HG02763 (cell line): ENCODE measurements around the gene RPS2.
"Not testable (repeated sequence)": the region's sequence is repeated elsewhere in the genome, so short reads cannot be mapped to it uniquely, and the experiment has no call there.

Experiments used
- ATAC-seq: cut with Tn5 transposase; IDR thresholded peaks from one replicate; pipeline ENCODE4 v1.9.1; 2021; ENCODE audit warnings: mild to moderate bottlenecking, moderate library complexity; ENCODE audit not compliant: unreplicated experiment

The RPS2 gene

DNA sequence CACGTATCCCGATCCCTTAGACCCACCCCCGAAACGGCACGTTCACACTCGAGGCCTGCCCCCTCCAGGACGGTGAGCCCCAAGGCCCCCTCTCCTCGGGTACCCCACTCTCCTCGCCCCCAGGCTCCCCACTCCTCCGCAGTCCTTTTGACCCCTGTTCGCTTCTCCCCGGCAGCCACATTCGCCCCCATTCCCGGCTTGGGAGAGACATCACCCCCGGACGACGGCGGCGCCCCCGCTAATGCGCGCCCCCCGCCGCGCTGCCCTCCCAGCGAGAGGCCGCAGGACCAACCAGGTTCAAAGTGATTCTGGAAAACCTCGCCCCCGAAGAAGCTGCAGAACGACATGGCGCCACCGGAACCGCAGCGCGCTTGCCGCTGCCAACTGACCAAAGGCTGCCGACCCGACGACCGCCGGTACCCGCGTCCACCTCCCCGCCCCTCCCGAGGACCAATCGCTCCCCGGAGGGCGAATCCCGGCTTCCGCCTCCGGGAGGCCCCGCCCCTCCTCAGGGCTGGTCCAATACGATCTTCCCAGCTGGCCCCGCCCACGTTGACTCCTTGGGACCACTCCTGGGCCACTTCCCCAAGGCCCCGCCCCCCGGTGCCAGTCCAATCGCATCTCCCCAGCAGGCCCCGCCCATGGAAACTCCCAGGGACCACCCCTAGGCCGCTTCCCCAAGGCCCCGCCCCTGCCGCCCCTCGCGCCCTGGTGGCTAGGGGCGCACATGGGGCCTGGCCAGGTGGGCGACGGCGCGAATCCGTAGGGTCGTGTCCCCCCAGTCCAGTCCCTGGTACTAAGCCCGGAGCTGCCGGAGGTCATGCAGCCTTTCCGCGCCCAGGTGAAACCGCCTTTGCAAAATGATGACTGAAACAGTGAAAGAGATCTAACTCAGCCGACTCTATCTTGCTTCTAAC lies 21.6 kb downstream of the RPS2 start, which contains the start of gene MSRB1:
TSS of gene MSRB1 (minus strand) at position 390 of the 917 bp plus-strand sequence. CDS start at position 347, 43 bp downstream.
- ATAC-seq, result peak; percentile 94

DNA sequence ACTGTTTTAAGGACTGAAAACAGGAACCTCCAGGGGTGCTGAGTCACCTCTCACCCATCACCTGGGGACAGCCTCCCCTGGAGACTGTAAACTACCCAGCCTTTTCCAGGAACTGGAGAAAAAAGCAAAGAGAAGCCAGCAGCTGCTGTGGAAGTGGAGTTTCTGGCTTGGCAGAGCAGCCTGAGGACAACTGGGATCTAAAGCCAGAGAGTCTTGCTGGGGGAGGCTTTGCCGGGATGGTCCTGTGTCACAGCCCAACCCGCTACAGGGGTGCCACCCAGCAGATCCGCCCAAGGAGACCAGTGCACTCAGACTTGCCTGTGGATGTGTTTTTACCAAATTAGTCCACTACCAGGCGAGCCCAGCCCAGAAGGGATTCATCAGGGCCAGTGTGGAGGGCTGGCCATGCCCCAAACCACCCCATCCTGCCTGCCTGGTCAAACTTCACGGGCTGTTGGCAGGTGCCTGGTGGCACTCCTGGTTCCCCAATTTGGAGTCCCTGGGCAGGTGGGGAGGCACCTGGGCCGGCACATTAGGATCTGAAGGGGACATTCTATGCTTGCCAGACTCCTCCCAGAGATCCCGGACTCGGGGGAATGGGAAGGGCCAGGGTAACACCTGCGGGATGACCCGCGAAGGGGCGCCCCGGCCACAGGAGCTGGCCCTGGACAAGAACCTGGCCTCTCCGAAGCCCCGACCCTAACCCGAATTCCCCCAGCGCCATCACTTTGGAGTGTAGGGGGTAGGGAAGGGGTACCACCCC lies 22.4 kb downstream of the RPS2 start:
- ATAC-seq, result no peak

GRCh38 chr16:1941162-1942046 lies 23.2 kb downstream of the RPS2 start:
- ATAC-seq, result no peak

DNA sequence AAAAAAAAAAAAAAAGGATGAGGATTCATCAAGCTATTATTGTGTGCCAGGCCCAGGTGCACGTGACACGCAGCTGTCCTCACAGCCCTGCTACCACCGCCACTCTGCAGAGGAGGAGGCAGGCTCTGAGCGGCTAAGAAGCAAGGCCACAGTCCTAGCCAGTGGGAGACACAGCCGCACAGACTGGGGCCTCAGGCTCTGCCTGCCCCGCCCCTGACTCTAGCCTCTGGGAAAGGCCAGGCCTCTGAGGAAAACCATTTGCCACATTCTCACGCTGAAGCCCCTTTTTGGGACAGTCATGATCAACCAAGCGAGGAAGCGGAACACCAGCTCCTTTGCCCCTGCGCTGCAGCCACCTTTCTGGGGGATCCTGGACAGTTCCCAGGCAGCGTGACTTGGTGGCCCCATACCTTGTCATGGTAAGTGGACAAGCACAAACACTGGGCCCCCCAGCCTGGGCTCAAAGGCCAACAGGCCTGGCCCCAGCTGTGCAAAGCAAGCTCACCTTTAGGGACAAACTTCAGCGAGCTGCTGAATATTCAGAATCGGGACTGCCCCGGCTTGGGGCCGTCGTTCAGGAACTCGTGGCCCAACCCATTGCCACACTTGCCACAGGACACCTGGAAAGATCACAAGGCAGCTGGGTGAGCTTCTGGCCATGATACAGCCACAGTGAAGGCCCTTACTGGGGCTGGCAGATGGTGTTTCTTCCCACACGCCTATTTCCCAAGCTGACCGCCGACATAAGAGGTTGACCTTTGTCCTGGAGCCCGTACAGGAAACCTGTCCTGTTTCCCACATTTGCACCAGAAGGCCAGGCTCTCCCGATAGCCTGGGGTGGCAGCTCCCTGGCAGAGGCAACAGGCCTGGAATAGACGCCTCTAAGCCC lies 24.1 kb downstream of the RPS2 start:
- no peak for ATAC-seq

DNA sequence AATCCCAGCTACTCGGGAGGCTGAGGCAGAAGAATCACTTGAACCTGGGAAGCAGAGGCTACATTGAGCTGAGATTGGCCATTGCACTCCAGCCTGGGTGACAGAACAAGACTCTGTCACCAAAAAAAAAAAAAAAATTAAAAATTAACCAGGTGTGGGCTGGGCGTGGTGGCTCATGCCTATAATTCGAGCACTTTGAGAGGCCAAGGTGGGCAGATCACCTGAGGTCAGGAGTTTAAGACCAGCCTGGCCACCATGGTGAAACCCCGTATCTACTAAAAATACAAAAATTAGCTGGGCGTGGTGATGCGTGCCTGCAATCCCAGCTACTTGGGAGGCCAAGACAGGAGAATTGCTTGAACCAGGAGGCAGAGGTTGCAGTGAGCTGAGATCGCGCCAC lies 24.8 kb downstream of the RPS2 start:
- not testable (repeated sequence) for ATAC-seq

DNA sequence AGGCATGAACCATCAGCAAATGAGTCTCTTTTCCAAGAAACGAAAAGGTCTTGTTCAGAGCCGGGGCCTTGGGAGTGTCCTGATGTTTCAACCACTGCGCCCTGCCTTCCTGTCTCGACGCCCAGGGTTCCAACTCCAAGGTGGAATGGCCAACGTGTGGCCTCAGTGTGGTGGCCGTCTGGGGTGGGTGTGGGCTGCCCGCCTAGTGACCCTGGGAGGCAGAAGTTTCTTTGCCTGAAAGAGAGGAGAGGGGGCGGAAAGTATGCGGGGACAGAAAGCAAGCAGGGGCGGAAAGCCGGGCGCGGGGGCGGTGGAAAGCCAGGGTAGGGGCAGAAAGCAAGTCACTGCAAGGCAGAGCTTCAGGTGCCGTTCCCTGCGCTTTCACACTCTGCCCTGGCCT lies 25.7 kb downstream of the RPS2 start:
- no peak for ATAC-seq

GRCh38 chr16:1938316-1938715 lies 26.3 kb downstream of the RPS2 start:
- ATAC-seq, result no peak

DNA sequence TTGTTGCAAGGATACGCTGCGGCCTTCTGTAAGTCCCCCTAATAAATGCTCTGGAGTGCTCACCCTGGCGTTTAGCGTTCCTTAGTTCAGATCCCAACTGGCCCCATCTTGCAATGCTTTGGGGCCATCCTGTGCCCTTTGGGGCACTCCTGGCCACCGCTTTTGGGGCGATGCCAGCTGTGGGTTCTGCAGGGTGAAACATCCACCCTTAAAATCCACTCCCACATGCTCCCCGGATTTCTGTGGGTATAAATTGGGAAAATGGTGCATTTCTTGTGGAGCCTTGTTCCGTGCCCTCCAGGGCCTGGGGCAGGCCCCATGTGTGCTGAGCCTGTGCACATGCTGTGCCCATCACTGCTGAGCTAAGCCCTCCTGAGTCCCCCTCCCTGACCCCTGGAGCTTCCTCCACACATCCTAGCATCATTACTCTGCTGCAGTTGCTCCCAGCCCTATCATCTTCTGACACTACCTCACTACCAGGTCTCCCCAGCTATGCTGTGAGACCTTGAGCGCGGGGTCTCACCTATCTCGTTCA lies 27.6 kb downstream of the RPS2 start:
- no peak for ATAC-seq

DNA sequence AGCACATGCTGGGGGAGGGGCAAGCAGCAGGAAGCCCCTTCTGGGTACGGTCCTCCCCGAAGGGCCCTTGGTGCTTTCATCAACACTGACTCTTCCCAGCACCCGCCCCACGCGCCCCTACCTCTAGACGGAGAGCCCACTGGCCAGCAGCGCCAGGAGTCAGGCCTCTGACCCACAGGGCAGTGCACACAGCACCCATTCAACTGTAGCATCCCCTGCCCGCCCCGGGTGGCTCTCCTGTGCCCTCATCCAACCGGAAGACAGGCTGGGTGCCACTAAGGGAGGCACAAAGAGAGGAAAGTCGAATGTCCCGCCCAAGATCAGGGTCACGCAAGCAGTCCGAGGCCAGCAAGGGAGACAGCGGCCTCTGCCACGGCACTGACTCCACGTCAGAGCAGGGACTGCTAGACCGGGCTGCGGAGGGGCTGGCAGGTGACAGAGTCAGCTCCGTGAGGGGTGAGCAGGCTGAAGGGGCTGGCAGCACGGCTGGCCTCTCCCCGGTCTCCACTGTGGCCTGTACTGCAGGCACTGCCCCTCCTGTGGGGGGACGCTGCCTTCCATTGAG lies 31.4 kb downstream of the RPS2 start:
- no peak for ATAC-seq

DNA sequence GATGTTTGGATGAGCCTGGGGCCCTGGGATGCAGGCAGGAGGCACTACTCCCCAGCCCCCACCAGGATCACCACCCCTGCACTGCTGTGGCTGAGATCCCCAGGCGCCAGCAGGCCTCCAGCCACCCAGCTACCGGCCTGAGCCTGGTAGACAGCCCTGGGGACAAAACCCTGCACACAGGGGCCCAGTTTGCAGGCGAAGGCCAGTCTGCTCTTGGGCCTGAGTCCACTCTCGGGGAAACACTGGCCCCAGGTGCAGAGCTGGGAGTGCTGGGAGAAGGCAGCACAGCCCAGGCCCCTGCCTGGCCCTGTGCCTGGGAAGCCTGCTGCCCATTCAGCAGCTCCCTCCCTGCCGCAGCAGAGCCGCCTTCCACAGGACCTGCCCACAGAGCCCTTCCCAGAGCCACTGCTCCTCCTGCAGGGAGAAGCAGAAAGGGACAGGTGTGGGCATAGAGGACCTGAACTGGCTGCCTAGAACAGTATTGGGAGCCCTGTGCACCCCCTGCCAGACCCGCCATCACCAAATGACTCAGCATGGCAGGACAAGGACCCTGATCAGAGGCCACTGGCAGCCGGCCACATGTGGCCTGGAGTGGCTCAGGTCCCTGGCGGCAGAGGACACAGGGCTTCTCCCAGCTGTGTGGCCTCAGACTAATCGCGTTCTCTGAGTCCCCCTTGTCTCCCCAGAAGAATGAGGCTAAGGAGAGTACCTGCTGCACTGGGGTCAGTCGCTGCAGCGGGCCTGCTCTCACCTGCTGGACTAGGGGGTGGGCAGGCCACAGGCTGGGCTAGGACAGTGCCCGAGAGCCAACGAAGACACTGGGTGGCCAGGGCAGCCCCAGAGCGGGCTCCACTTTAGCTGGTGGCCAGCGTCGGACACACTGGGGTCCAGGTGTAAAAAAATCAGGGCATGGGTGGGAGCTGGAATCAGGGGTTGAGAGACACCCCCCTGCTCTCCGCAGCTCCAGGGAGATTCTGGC lies 32.3 kb downstream of the RPS2 start:
- no peak for ATAC-seq

GRCh38 chr16:1930338-1930720 lies 34.3 kb downstream of the RPS2 start:
- ATAC-seq, result no peak

DNA sequence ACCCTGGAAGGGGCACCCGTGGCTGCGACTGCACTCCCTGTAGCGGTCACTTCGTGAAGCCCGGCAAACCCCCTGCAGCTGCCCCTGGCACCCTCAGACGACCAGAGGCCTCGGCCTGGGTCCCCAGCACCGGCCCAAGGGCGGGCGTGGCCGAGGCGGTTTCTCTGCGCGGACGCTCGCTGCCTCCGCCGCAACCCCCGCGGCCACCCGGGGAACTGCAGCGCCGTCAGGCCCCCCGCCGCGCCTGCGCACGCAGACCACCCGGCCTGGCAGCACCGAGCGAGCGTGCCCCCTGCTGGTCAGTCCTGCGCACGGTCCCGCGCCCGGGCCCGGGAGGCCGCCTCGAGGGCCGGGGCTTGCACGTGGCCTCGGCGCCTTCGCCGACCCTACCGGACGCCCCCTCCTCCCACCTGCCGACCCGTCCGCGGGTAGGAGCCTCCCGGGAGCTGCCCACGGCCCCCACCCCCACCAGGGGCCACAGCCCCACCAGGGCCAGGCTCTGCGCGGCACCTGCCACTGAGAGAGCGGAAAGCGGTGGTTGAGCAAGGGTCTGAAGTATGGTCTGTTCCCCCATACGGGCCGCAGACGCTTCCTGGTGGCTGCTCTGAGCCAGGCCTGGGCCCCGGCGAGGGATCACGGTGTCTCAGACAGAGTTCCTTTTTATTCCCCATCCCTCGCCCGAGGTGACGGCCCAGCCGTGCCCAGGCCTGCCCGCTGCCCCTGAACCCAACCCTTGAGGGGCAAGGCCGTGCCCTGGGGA lies 34.9 kb downstream of the RPS2 start:
- peak; percentile 90 for ATAC-seq

GRCh38 chr16:1929105-1929504 lies 35.5 kb downstream of the RPS2 start:
- no peak for ATAC-seq

DNA sequence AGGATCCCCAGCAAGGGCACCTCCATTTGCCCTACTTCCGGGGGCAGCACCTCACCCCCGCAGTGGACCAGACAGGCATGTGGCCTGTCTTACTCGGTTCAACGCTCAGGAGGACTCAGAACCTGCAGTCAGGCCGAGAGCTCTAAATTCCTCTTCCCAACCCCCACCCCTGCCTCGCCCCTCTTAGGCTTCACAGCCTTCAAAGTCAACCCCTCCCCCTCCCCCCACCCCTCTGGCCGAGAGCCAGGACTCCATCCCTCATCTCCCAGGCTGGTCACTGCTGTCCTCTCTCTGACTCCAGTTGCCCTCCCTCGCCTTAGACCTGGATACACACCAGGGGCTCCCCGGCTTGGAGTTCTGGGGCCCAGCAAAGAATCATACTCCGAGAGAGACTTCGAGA lies 38.4 kb downstream of the RPS2 start:
- no peak for ATAC-seq

DNA sequence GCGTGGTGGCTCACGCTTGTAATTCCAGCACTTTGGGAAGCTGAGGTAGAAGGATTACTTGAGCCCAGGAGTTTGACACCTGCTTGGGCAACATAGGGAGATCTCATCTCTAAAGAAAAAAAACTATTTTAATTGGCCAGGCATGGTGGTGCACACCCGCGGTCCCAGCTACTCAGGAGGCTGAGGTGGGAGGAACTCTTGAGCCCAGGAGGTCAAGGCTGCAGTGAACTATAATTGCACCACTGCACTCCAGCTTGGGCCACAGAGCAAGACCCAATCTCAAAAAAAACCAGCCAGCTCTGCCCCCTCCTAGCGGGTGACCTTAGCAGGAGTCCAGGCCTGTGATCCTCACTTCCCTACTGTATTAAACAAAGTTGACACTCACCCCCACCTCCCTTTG lies 40.5 kb downstream of the RPS2 start:
- no peak for ATAC-seq

- no peak for ATAC-seq
Measured at GRCh38 chr16:1923299-1924034, 41.2 kb downstream of the RPS2 start.

DNA sequence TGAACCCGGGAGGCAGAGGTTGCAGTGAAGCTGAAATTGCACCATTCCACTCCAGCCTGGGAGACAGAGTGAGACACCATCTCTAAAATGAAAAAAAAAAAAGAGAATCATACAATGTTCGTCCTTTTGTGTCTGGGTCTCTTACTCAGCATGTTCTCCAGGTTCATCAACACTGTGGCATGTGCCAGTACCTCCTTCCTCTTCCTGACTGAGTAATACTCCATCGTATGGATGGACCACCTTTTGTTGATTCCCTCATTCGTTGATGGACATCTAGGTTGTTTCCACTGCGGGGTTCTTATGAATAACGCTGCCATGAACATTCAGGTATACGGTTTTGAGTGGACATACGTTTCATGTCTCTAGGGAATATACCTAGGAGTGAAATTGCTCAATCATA lies 42.3 kb downstream of the RPS2 start:
- ATAC-seq, result no peak
